GM21717 (cell line): ENCODE results near the gene SPECC1.
"Not testable (repeated sequence)": the region's sequence is repeated elsewhere in the genome, so short reads cannot be mapped to it uniquely, and the experiment has no call there.

ENCODE experiments used
- ATAC-seq: cut with Tn5 transposase; IDR thresholded peaks from one replicate; pipeline ENCODE4 v1.9.1; 2021; ENCODE audit warnings: mild to moderate bottlenecking, moderate library complexity; ENCODE audit not compliant: unreplicated experiment

The SPECC1 gene

DNA sequence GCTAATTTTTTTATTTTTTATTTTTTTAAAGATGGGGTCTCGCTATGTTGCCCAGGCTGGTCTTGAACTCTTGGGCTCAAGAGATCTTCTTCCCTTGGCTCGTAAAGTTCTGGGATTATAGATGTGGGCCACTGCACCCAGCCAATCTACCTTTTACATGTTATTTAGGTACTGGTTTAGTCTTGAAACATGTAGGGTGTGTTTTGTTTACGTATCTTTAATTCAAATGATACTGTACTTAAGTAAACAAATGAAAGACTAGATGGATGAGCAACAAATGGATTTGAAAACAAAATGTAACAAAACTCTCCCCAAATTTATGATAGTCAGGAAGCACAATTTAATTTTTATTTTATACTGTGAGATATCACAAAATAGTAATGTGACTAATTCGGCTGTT, 250.5 kb downstream of the SPECC1 start:
- ATAC-seq, result no peak

GRCh38 chr17:20260268-20260667, 251.1 kb downstream of the SPECC1 start:
- no peak for ATAC-seq

DNA sequence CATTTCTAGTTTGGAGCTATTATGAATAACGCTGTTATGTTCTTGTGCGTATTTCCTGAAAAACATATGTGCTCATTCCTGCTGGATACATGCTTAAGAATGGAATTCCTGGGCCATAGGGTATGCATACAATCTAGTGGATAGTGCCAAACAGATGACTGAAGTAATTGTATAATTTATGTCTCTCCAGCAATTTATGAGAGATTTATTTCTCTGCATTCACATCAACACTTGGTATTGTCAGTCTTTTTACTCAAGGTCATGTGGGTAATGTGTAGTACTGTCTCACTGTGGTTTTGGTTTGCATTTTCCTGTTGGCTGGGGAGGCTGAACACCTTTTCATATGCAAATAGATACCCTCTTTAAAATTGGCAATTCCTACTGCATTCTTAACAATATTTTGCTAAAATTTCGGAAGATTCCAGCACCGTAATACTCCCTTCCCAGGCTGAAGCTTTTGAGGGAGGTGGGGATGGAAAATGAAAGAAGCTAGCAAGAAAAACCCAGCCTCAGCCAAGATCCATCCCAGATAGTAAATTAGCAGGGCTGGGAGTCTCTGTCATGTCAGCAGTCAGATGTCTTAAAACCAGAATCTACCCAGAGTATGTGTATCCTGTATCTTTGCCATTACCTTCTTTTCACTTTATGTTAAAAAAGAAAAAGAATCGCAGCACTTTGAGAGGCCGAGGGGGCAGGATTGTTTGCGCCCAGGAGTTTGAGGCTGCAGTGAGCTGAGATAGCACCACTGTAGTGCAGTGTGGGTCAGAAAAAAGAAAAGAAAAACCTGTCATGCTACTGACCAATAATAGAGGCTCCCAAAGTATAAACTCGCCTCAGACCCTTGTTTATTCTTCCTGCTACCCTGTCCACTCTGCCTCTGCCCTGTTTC, 253.3 kb downstream of the SPECC1 start:
- ATAC-seq, result no peak

- ATAC-seq, result not testable (repeated sequence)
Measured at GRCh38 chr17:20263115-20263433, 253.9 kb downstream of the SPECC1 start.

DNA sequence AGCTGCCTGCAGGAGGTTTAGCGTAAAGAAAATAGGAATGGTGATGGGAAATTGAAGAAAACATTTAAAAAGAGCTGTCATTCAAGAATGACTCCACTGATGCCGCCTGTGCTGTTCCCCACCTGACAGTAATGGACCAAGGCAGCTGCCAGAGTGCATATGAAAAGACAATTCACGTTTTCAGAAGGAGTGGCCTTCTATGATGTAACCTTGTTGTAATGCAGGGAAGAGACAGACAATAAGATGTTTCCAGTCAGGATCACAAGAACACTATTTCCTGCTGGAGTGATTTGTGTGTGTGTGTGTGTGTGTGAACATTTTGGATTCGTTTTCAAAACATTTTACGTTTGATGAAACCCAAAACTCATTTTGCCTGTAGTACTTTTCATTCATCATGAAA, 254.4 kb downstream of the SPECC1 start:
- ATAC-seq, result no peak

- no peak for ATAC-seq
Measured at GRCh38 chr17:20264996-20265395, 255.8 kb downstream of the SPECC1 start.

DNA sequence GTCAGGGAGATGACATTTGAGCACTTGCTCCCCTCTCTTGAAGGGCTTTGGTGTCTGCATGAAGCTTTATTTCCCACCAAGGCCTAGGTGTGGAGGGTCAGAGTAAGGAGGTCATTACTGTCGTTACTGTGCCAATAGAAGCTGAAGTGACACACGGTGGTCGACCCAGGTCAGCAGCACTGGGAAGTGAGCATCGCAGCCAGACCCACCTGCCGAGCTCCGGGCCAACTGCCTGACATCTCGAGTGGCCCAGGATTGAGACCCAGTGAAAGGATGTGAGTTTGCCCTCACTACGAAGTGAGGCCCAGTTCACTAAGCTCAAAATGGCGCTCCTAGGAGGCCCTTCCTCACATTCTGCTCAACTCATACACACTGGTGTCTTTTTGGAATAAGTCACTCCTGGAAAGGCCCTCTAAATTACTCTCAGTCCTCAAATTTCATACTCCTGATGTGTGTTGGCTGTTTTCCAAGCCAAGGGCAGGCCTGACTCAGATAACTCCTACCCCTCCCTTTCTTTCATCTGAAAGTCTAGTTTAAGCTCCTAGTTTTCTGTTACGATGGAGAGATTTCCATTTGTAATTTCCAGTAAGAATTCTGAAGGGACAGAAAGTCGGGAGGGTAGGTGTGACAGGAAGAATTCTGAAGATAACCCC, 257.8 kb downstream of the SPECC1 start:
- no peak for ATAC-seq

- ATAC-seq, result no peak
Measured at GRCh38 chr17:20267459-20267842, 258.3 kb downstream of the SPECC1 start.

GRCh38 chr17:20270369-20270768, 261.2 kb downstream of the SPECC1 start:
- no peak for ATAC-seq

GRCh38 chr17:20271011-20271610, 262.0 kb downstream of the SPECC1 start:
- no peak for ATAC-seq

DNA sequence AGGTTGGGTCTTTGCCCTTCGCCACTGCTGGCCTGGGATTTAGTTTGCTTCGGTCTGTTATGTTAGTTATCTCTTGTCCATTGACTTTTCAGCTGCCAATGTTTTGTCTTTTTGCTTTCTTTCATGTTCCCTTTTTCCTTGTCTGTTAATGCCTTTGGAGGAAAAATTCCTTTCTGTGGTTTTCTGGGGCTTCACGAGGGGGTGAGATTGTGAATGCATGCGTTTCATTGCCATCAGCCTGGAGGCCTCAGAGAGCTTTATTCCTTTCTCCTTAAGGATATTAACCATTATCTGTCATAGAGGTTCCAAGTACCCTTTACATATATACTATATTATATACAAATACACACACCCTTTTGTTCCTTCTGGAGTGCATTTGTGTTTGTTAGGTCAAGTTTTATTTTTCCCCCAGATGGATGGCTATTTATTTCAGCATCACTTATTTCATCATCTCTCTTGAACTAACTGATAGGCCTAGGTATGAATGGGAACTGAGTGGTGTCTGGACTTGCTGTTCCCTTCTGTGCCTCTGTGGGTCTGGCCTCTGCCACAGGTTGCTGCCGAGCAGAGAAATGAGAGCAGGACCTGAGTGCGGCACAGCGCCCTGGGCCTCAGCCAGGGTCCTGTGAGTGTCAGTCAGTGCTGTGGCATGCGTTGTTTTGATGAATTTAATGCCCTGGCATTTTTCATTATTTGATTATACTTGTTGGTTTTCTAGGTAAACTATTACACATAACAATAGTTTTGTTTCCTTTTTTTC, 264.8 kb downstream of the SPECC1 start:
- no peak for ATAC-seq

DNA sequence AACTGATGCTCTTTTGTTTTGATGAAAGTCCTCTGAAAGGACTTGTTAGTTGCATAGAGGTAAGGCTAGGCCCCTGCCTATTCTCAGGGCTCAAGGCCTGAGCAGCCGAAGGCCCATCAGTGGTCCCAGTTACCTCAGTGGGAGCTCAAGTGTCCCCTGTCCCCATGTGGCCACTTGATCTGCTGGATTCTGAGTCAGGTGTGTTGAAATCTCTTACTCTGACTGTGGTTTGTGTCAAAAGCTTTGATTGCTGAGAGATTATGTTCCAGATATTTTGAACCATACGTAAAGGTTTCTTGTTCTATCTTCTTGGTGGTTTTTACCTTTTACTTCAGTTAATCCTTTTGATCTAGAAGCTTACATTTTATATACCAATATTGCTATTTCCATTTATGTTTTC, 266.5 kb downstream of the SPECC1 start:
- no peak for ATAC-seq

DNA sequence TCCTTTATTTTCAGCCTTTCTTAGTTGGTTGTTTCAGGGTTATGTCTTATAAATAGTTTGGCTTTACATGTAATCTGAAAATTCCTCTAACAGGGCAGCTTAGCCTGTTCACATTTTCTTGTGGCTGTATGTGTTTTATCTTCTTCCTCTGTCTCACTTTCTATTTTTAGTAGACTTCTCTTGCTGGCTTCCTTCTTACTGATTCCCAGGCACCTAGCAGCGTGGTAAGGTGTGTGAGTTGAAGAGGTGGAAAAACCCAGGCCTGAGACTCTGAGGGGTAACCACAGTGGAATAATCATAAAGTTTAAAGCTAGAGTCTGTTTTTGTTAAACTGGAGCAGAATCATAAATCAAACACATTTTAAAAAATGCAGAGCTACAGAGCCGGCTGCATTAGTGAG, 267.3 kb downstream of the SPECC1 start:
- no peak for ATAC-seq

DNA sequence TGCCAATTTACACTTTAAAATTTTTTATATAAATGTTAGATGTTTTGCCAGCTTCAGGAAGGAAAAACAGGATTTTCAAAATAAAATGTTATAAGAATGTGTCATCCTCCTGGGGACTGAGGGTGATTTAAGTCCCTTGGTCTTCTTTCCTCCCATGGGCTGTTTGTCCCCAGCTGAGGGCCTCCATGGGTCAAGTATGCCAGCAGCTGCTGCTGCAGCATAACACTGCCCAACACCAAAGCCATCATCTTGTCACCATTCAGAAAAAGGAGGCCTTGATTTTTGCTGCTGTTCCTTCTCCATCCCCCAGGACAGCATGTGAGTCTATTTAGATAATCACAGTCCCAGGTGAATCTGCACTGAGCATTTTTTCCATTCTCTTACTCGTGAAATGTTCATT, 269.6 kb downstream of the SPECC1 start:
- ATAC-seq, result no peak

DNA sequence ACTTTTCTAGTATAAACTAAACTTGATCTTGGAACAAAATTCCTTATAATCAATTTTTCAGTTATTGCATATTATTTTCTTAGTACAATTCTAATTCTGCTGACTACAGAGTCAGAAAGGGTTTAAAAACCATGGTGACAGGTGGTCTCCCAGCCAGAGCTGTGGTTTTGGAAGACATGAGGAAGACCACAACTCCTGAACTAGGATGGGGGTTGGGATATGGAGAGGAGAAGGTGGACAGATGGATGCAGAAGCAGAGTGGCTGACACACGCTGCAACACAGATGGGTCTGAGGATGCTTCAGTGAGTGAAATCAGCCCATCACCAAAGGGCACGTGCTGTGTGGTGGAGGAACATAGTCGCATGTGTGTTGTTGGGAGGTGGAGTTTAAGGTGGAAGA, 270.5 kb downstream of the SPECC1 start:
- ATAC-seq, result no peak

DNA sequence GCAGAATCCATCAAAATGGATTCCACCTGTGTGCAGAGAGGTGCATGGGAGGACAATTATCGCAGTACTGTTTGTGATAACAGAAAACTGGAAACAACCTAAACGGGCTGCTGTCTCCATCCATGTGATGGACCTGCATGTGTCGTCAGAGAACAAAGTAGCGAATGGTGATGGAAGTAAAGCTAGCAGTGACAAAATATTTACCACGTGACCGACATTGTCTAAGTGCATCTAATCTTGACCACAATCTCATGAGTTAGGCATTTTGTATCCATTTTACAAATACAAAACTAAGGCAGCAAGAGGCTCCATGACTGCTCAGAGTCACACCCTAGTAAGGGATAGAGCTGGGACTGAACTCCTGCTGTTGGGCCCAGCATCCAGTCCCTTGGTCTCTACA, 270.9 kb downstream of the SPECC1 start:
- ATAC-seq, result no peak

DNA sequence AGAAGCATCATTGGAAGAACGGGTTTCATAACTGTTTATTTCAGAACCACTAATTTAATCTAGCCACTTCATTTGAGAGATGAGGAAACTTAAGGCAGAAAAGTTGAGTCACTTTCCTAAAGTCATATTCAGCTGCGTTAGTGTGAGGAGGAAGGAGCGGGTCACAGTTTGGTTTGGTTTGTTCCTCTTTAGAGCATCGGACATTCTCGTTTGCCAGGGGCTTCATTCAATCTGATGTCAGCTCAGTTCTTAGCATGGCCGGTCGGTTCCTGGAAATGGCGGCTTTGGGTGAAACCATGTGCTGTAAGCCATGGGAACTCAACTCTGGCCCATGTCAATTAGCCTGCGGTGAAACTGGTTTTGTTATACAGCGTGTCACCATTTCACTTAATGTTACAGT, 271.7 kb downstream of the SPECC1 start:
- no peak for ATAC-seq

- ATAC-seq, result no peak
Measured at GRCh38 chr17:20281860-20282259, 272.7 kb downstream of the SPECC1 start.

- ATAC-seq, result no peak
Measured at GRCh38 chr17:20282526-20283308, 273.6 kb downstream of the SPECC1 start.

GRCh38 chr17:20284022-20284421, 274.9 kb downstream of the SPECC1 start:
- ATAC-seq, result no peak
